Measurements from ENCODE around the gene PCNX1. TPM values are rescaled to one million over a fixed set of nuclear protein-coding genes. Genes with fewer than 3 reads are reported as not detected.

PCNX1 gene
- total RNA-seq, 1 experiment from 2014 or later: 48.0 TPM

DNA sequence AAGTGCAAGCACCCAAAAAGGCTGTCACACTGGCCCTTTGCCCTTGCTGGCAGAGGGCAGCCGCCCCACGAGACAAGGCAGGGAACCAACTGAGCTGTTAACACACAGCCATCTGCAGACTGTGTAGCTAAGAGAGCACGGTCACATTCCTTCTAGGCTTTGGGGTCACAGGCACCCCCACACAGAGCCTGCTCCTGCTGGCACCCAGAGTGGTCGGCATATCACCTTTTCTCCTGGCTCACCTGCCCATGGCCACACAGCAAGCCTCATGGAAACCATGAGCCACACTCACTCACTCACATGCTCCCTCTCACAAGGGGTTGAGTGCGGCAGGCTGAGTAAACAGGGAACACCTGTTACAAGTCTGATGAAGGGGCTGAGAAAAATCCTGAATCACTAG, 214.5 kb downstream of the PCNX1 start:
- no peak overlapping the region for H3T11ph ChIP-seq (ENCODE audit: low read length)
- H2AFZ ChIP-seq (ENCODE audit: low read length): no peak overlapping the region
- no peak overlapping the region for H3K4me2 ChIP-seq (ENCODE audit: insufficient read depth, insufficient read length, low read length)
- no peak overlapping the region for H2BK5ac ChIP-seq (ENCODE audit: insufficient read length, low read length)
- H2BK20ac ChIP-seq (ENCODE audit: low read depth, low read length, poor library complexity, severe bottlenecking): no peak overlapping the region
- Mint-ChIP-seq H3K36me3 (ENCODE audit: insufficient read depth in 1 of 3, low read depth in 3 of 3) (peaks cover 28 to 51% (median 29%) of the 10 kb centered on the region in 3 experiments), H3K9me3 (peaks cover 51 to 52% of the 10 kb centered on the region in 2 experiments), H3K27ac (no peak overlapping the region), H3K4me3 (no peak overlapping the region), H3K4me1 (peaks cover 6 to 10% of the 10 kb centered on the region in 2 experiments), H3K27me3 (ENCODE audit: low read depth) (no peaks in the 10 kb centered on the region; the same call in 1 of the 2 replicates)
- H3K79me2 ChIP-seq (ENCODE audit: insufficient read depth, low read length): no peaks in the 10 kb centered on the region
- no peak overlapping the region for H3K56ac ChIP-seq (ENCODE audit: insufficient read length, low read depth, low read length)
- no peak overlapping the region for H4K8ac ChIP-seq (replicated peaks; ENCODE audit: insufficient read length, low read depth, low read length)
- no CpG with 5 or more reads among the region's 5 CpGs for WGBS (ENCODE audit: extremely low coverage, insufficient read length, low lambda C conversion rate)
- H2AK5ac ChIP-seq (ENCODE audit: insufficient read length, low read length): no peak overlapping the region
- no peak overlapping the region for H3K27ac ChIP-seq (ENCODE audit: insufficient read length, low read depth, low read length)
- H3K23me2 ChIP-seq (ENCODE audit: insufficient read length, low read depth, low read length, poor library complexity, severe bottlenecking): no peaks in the 10 kb centered on the region
- no peaks in the 10 kb centered on the region for H3K4me1 ChIP-seq (ENCODE audit: insufficient read depth, low read length)
- no peak overlapping the region for H3K9ac ChIP-seq (ENCODE audit: extremely low read depth, insufficient read length, low read length)
- DNase-seq: no peak
- H4K20me1 ChIP-seq (ENCODE audit: control insufficient read depth, insufficient read depth, insufficient read length): no peaks in the 10 kb centered on the region
- H3K14ac ChIP-seq (ENCODE audit: insufficient read depth, low read length): no peak overlapping the region
- H4K91ac ChIP-seq (ENCODE audit: insufficient read length, low read depth, low read length): no peak overlapping the region
- no peaks in the 10 kb centered on the region for H3K27me3 ChIP-seq (ENCODE audit: insufficient read depth, low read length)
- H3K9me3 ChIP-seq (ENCODE audit: control insufficient read depth, low read depth, low read length): peaks cover 7% of the 10 kb centered on the region
- no peak overlapping the region for H4K5ac ChIP-seq (ENCODE audit: insufficient read length, low read depth, low read length)
- H3K4ac ChIP-seq (ENCODE audit: low read depth, low read length): no peak overlapping the region
- H3K23ac ChIP-seq (ENCODE audit: insufficient read length, low read depth, low read length): no peak overlapping the region
- H3K18ac ChIP-seq (ENCODE audit: insufficient read length, low read depth, low read length): no peak overlapping the region
- no peak overlapping the region for H2BK15ac ChIP-seq (ENCODE audit: low read depth, low read length)
- no peak overlapping the region for H2BK120ac ChIP-seq (ENCODE audit: low read depth, low read length, poor library complexity, severe bottlenecking)
- H2BK12ac ChIP-seq (ENCODE audit: insufficient read length, low read depth, low read length): no peak overlapping the region
- TF ChIP-seq, protein P1, sequence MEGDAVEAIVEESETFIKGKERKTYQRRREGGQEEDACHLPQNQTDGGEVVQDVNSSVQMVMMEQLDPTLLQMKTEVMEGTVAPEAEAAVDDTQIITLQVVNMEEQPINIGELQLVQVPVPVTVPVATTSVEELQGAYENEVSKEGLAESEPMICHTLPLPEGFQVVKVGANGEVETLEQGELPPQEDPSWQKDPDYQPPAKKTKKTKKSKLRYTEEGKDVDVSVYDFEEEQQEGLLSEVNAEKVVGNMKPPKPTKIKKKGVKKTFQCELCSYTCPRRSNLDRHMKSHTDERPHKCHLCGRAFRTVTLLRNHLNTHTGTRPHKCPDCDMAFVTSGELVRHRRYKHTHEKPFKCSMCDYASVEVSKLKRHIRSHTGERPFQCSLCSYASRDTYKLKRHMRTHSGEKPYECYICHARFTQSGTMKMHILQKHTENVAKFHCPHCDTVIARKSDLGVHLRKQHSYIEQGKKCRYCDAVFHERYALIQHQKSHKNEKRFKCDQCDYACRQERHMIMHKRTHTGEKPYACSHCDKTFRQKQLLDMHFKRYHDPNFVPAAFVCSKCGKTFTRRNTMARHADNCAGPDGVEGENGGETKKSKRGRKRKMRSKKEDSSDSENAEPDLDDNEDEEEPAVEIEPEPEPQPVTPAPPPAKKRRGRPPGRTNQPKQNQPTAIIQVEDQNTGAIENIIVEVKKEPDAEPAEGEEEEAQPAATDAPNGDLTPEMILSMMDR (conservative IDR thresholded peaks at IDR 0.05): no peak
- no peaks in the 10 kb centered on the region for H3K79me1 ChIP-seq (ENCODE audit: insufficient read depth, low read depth, low read length, poor library complexity, severe bottlenecking)

Data from H9 (cell line).